ENCODE data around the gene DMC1.

- TF ChIP-seq CTCF (IDR thresholded peaks at IDR 0.05; ENCODE audit: extremely low read depth in 1 of 2, insufficient read depth in 1 of 2, low read depth in 1 of 2, low read length in 2 of 2), result no peak
- TF ChIP-seq EZH2 (IDR thresholded peaks at IDR 0.05; ENCODE audit: borderline replicate concordance, low read depth, low read length, severe bottlenecking), result no peak
- TF ChIP-seq POLR2A (IDR thresholded peaks at IDR 0.05; ENCODE audit: low read depth, low read length), result no peak
- TF ChIP-seq FOS (IDR thresholded peaks at IDR 0.05; ENCODE audit: borderline replicate concordance, insufficient read depth, low read length), result no peak
- no peak for TF ChIP-seq POLR2AphosphoS5 (IDR thresholded peaks at IDR 0.05; ENCODE audit: insufficient read depth, low read depth, low read length)
- TF ChIP-seq, protein P1, sequence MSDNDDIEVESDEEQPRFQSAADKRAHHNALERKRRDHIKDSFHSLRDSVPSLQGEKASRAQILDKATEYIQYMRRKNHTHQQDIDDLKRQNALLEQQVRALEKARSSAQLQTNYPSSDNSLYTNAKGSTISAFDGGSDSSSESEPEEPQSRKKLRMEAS (IDR thresholded peaks at IDR 0.05; ENCODE audit: insufficient read depth, insufficient read length), result no peak
- no peak for TF ChIP-seq MYC (IDR thresholded peaks at IDR 0.05; ENCODE audit: low read depth, low read length)
- TF ChIP-seq GATA2 (IDR thresholded peaks at IDR 0.05; ENCODE audit: insufficient read depth, insufficient read length, low read depth, low read length), result no peak
These were observed 80.3 kb downstream of the DMC1 start for GRCh38 chr22:38489561-38490145.

Measured in endothelial cell of umbilical vein (primary cell).